ENCODE data around the gene NLRP1.

GRCh38 chr17:5595831-5596230, 11.5 kb upstream of the NLRP1 start:
- TF ChIP-seq, protein P1, sequence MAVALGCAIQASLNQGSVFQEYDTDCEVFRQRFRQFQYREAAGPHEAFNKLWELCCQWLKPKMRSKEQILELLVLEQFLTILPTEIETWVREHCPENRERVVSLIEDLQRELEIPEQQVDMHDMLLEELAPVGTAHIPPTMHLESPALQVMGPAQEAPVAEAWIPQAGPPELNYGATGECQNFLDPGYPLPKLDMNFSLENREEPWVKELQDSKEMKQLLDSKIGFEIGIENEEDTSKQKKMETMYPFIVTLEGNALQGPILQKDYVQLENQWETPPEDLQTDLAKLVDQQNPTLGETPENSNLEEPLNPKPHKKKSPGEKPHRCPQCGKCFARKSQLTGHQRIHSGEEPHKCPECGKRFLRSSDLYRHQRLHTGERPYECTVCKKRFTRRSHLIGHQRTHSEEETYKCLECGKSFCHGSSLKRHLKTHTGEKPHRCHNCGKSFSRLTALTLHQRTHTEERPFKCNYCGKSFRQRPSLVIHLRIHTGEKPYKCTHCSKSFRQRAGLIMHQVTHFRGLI (CRISPR knock-in tag; IDR thresholded peaks at IDR 0.05): no peak
- TF ChIP-seq FOSL1 (tag; conservative IDR thresholded peaks at IDR 0.05): no peak
- TF ChIP-seq, protein P2, sequence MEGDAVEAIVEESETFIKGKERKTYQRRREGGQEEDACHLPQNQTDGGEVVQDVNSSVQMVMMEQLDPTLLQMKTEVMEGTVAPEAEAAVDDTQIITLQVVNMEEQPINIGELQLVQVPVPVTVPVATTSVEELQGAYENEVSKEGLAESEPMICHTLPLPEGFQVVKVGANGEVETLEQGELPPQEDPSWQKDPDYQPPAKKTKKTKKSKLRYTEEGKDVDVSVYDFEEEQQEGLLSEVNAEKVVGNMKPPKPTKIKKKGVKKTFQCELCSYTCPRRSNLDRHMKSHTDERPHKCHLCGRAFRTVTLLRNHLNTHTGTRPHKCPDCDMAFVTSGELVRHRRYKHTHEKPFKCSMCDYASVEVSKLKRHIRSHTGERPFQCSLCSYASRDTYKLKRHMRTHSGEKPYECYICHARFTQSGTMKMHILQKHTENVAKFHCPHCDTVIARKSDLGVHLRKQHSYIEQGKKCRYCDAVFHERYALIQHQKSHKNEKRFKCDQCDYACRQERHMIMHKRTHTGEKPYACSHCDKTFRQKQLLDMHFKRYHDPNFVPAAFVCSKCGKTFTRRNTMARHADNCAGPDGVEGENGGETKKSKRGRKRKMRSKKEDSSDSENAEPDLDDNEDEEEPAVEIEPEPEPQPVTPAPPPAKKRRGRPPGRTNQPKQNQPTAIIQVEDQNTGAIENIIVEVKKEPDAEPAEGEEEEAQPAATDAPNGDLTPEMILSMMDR (IDR thresholded peaks at IDR 0.05 in 2 of 3, conservative IDR thresholded peaks at IDR 0.05 in 1 of 3; ENCODE audit: insufficient read depth in 2 of 3, low read depth in 1 of 3, low read length in 3 of 3): no peak
- no peak for TF ChIP-seq CBX8 (IDR thresholded peaks at IDR 0.05; ENCODE audit: borderline replicate concordance, extremely low read depth, low read depth, low read length, poor library complexity, severe bottlenecking)
- no peak for TF ChIP-seq SRF (CRISPR knock-in tag; IDR thresholded peaks at IDR 0.05)
- no peak for TF ChIP-seq CEBPB (tag; IDR thresholded peaks at IDR 0.05)

Data from K562 (cell line).